SJSA1 (cell line): ENCODE results near the gene MAGI2. TPM values are rescaled to one million over a fixed set of nuclear protein-coding genes. Genes with fewer than 3 reads are reported as not detected.
A peak's percentile ranks its signal among the peaks of the same experiment; 100 is the strongest.
"Not testable (repeated sequence)": the region's sequence is repeated elsewhere in the genome, so short reads cannot be mapped to it uniquely, and the experiment has no call there.

Experiments used
- DNase-seq, 2 experiments: peaks; one replicate each; pipeline ENCODE4 v3.0.0-alpha.2; 2015 to 2020; ENCODE audit warnings: low spot score in 2 of 2, low read depth in 1 of 2
- H3K27ac ChIP-seq: fragments of 250-450 bp; sonication (Bioruptor Pico); 2 replicates; pipeline ENCODE4 v1.5.1; 2020; ENCODE audit warnings: mild to moderate bottlenecking, moderate library complexity
- H3K27me3 ChIP-seq: fragments of 250-450 bp; sonication (Bioruptor Pico); replicated peaks from 2 replicates; pipeline ENCODE4 v1.5.1; 2020; ENCODE audit warnings: mild to moderate bottlenecking, moderate library complexity
- H3K36me3 ChIP-seq: fragments of 250-450 bp; sonication (Bioruptor Pico); 2 replicates; pipeline ENCODE4 v1.5.1; 2020; ENCODE audit warnings: mild to moderate bottlenecking
- H3K4me1 ChIP-seq: fragments of 250-450 bp; sonication (Bioruptor Pico); replicated peaks from 2 replicates; pipeline ENCODE4 v1.6.1; 2021; ENCODE audit warnings: mild to moderate bottlenecking
- H3K4me3 ChIP-seq: fragments of 250-450 bp; sonication (Bioruptor Pico); 2 replicates; pipeline ENCODE4 v1.5.1; 2020; ENCODE audit warnings: mild to moderate bottlenecking
- H3K9me3 ChIP-seq: fragments of 250-450 bp; sonication (Bioruptor Pico); replicated peaks from 2 replicates; pipeline ENCODE4 v1.5.1; 2020; ENCODE audit warnings: mild to moderate bottlenecking
- total RNA-seq: library from RNA; depleted of rRNA; stranded (reverse); fragments of >200 nt; shearing (Covaris generic); gene quantifications from 2 replicates; pipeline ENCODE4 v1.2.3, GENCODE V29; 2014

Gene MAGI2
- total RNA-seq, 1 experiment from 2014 or later, result 0.82 TPM

- no peak for DNase-seq
- no peaks in the 10 kb centered on the region for H3K36me3 ChIP-seq
- no peaks in the 10 kb centered on the region for H3K4me1 ChIP-seq
- no peak overlapping the region for H3K4me3 ChIP-seq
- H3K9me3 ChIP-seq, result no peaks in the 10 kb centered on the region
- H3K27me3 ChIP-seq, result no peaks in the 10 kb centered on the region
- H3K27ac ChIP-seq, result no peak overlapping the region
These were observed 362.9 kb downstream of the MAGI2 start for GRCh38 chr7:79090543-79090942.

GRCh38 chr7:79084423-79084822 is 369.0 kb downstream of the MAGI2 start:
- Histone ChIP-seq H3K27ac (no peak overlapping the region), H3K27me3 (no peaks in the 10 kb centered on the region; the same call in 1 of the 2 replicates), H3K4me3 (no peak overlapping the region), H3K9me3 (no peaks in the 10 kb centered on the region), H3K4me1 (no peaks in the 10 kb centered on the region), H3K36me3 (no peaks in the 10 kb centered on the region)
- DNase-seq, result no peak

GRCh38 chr7:79079919-79080554 is 373.4 kb downstream of the MAGI2 start:
- no peaks in the 10 kb centered on the region for H3K9me3 ChIP-seq
- no peaks in the 10 kb centered on the region; the same call in 1 of the 2 replicates for H3K27me3 ChIP-seq
- DNase-seq, result no peak
- no peaks in the 10 kb centered on the region for H3K36me3 ChIP-seq
- no peak overlapping the region for H3K27ac ChIP-seq
- H3K4me3 ChIP-seq, result no peak overlapping the region
- no peaks in the 10 kb centered on the region for H3K4me1 ChIP-seq

GRCh38 chr7:79078273-79078672 is 375.2 kb downstream of the MAGI2 start:
- Histone ChIP-seq H3K4me3 (no peak overlapping the region), H3K36me3 (no peaks in the 10 kb centered on the region), H3K27me3 (no peaks in the 10 kb centered on the region; the same call in 1 of the 2 replicates), H3K9me3 (no peaks in the 10 kb centered on the region), H3K4me1 (no peaks in the 10 kb centered on the region), H3K27ac (no peak overlapping the region)
- DNase-seq, result no peak

- not testable (repeated sequence) for H3K4me3 ChIP-seq, H3K36me3 ChIP-seq, H3K9me3 ChIP-seq, H3K4me1 ChIP-seq, DNase-seq, H3K27me3 ChIP-seq, H3K27ac ChIP-seq
These were observed 382.3 kb downstream of the MAGI2 start for GRCh38 chr7:79071187-79071586.

- Histone ChIP-seq H3K4me3 (no peak overlapping the region), H3K27ac (no peak overlapping the region), H3K4me1 (no peaks in the 10 kb centered on the region), H3K9me3 (no peaks in the 10 kb centered on the region), H3K36me3 (no peaks in the 10 kb centered on the region), H3K27me3 (no peaks in the 10 kb centered on the region)
- DNase-seq, result no peak
These were observed 389.2 kb downstream of the MAGI2 start for GRCh38 chr7:79064187-79064823.

- no peaks in the 10 kb centered on the region for H3K9me3 ChIP-seq
- DNase-seq, result no peak
These were observed 390.3 kb downstream of the MAGI2 start for GRCh38 chr7:79063019-79063698.

GRCh38 chr7:79060498-79060897 is 393.0 kb downstream of the MAGI2 start:
- Histone ChIP-seq H3K27ac (no peak overlapping the region), H3K4me1 (no peaks in the 10 kb centered on the region), H3K36me3 (no peaks in the 10 kb centered on the region), H3K9me3 (no peaks in the 10 kb centered on the region), H3K27me3 (no peaks in the 10 kb centered on the region), H3K4me3 (no peak overlapping the region)
- DNase-seq, result no peak

More at GRCh38 chr7:79063019-79063698, 390.3 kb downstream of the MAGI2 start:
- H3K36me3 ChIP-seq, result no peaks in the 10 kb centered on the region
- no peak overlapping the region for H3K4me3 ChIP-seq
- H3K27me3 ChIP-seq, result no peaks in the 10 kb centered on the region
- H3K27ac ChIP-seq, result no peak overlapping the region
- no peaks in the 10 kb centered on the region for H3K4me1 ChIP-seq

GRCh38 chr7:79055722-79056415 is 397.6 kb downstream of the MAGI2 start:
- Histone ChIP-seq H3K4me3 (no peak overlapping the region), H3K27me3 (no peaks in the 10 kb centered on the region), H3K36me3 (no peaks in the 10 kb centered on the region), H3K4me1 (0 out of 2 replicates have a peak, but pooled peaks cover 2% of the 10 kb centered on the region), H3K9me3 (no peaks in the 10 kb centered on the region), H3K27ac (no peak overlapping the region)
- DNase-seq, result no peak

GRCh38 chr7:79051915-79052314 is 401.6 kb downstream of the MAGI2 start:
- no peak overlapping the region for H3K4me3 ChIP-seq
- H3K4me1 ChIP-seq, result peaks cover 8% of the 10 kb centered on the region; the same call in 1 of the 2 replicates
- H3K9me3 ChIP-seq, result no peaks in the 10 kb centered on the region
- no peak overlapping the region for H3K27ac ChIP-seq
- H3K36me3 ChIP-seq, result no peaks in the 10 kb centered on the region
- no peaks in the 10 kb centered on the region; the same call in 1 of the 2 replicates for H3K27me3 ChIP-seq
- DNase-seq, result no peak

- Histone ChIP-seq H3K27ac (no peak overlapping the region), H3K27me3 (no peaks in the 10 kb centered on the region; the same call in 1 of the 2 replicates), H3K4me3 (no peak overlapping the region), H3K4me1 (peaks cover 8% of the 10 kb centered on the region; the same call in 1 of the 2 replicates), H3K36me3 (no peaks in the 10 kb centered on the region), H3K9me3 (no peaks in the 10 kb centered on the region)
- DNase-seq, result peak; percentile 55 to 59
These were observed 402.9 kb downstream of the MAGI2 start for GRCh38 chr7:79050603-79051002.

- no peak for DNase-seq
- no peaks in the 10 kb centered on the region for H3K9me3 ChIP-seq
- H3K4me1 ChIP-seq, result peaks cover 8% of the 10 kb centered on the region; the same call in 1 of the 2 replicates
- no peak overlapping the region for H3K27ac ChIP-seq
- no peaks in the 10 kb centered on the region; the same call in none of the 2 replicates for H3K27me3 ChIP-seq
- no peaks in the 10 kb centered on the region for H3K36me3 ChIP-seq
- H3K4me3 ChIP-seq, result no peak overlapping the region
These were observed 407.4 kb downstream of the MAGI2 start for GRCh38 chr7:79046061-79046460.

GRCh38 chr7:79037001-79037400 is 416.5 kb downstream of the MAGI2 start:
- Histone ChIP-seq H3K27ac (no peak overlapping the region), H3K27me3 (no peaks in the 10 kb centered on the region), H3K36me3 (no peaks in the 10 kb centered on the region), H3K4me3 (no peak overlapping the region), H3K4me1 (no peaks in the 10 kb centered on the region), H3K9me3 (no peaks in the 10 kb centered on the region)
- no peak for DNase-seq
